Lower leg skin (tissue), 3 donors: Measurements from ENCODE around the gene JUP.

Source experiments
- CTCF ChIP-seq, 3 donors: fragments of 450-650 bp; IDR thresholded peaks; one replicate each; pipeline ENCODE4 v1.5.1; 2016; ENCODE audit warnings: antibody characterized with exemption in 3 of 3, mild to moderate bottlenecking in 3 of 3, moderate library complexity in 2 of 3
- POLR2A ChIP-seq, 2 donors: fragments of 450-650 bp; IDR thresholded peaks; one replicate each; pipeline ENCODE4 v1.6.1; 2016 to 2017; ENCODE audit warnings: antibody characterized with exemption in 2 of 2, mild to moderate bottlenecking in 1 of 2, moderate library complexity in 1 of 2

- no peak for TF ChIP-seq CTCF (IDR thresholded peaks at IDR 0.05)
- no peak for TF ChIP-seq POLR2A (IDR thresholded peaks at IDR 0.05)
Observed at GRCh38 chr17:41739661-41740352, 46.7 kb downstream of the JUP start.
